ENCODE data around the gene TMEM129.

GRCh38 chr4:1676605-1677525 is 44.3 kb downstream of the TMEM129 start:
- TF ChIP-seq CTCF (IDR thresholded peaks at IDR 0.05) (no peak), POLR2A (IDR thresholded peaks at IDR 0.05) (no peak)

Data from ovary (tissue), 3 donors.